GM10248 (cell line): ENCODE data around the gene SETDB2.

Source experiments
- CTCF ChIA-PET: fragments of 300-600 bp; sonication (Branson Sonifier 250); formaldehyde crosslinking; extraction: SDS; loops from one replicate; lab custom pipeline; 2021; ENCODE audit warnings: antibody characterized with exemption; lab: Yijun Ruan, JAX
- POLR2A ChIA-PET: fragments of 350-650 bp; sonication (Branson Sonifier 250); formaldehyde crosslinking; extraction: SDS; loops from one replicate; lab custom pipeline; 2020; ENCODE audit warnings: antibody characterized with exemption; lab: Yijun Ruan, JAX
- DNase-seq: peaks from one replicate; pipeline ENCODE4 v3.0.0; 2012; ENCODE audit errors: extremely low spot score
- TF ChIP-seq, protein P1 (sequence below): IDR thresholded peaks from 2 replicates; pipeline ENCODE4 v1.5.1; 2012; ENCODE audit warnings: mild to moderate bottlenecking, low read depth; ENCODE audit errors: extremely low read depth, missing control alignments, control extremely low read depth

SETDB2 gene

GRCh38 chr13:49466292-49466838 is 22.3 kb downstream of the SETDB2 start:
- CTCF ChIA-PET, result interaction anchor here (1.2 to 2.4 kb wide), 4 partner anchors 8 to 44 kb away, joined by 3 to 6 read pairs (median 4); no protein-coding TSS in a partner anchor
- no peak for DNase-seq
- POLR2A ChIA-PET, result no interaction called here
- TF ChIP-seq, protein P1, sequence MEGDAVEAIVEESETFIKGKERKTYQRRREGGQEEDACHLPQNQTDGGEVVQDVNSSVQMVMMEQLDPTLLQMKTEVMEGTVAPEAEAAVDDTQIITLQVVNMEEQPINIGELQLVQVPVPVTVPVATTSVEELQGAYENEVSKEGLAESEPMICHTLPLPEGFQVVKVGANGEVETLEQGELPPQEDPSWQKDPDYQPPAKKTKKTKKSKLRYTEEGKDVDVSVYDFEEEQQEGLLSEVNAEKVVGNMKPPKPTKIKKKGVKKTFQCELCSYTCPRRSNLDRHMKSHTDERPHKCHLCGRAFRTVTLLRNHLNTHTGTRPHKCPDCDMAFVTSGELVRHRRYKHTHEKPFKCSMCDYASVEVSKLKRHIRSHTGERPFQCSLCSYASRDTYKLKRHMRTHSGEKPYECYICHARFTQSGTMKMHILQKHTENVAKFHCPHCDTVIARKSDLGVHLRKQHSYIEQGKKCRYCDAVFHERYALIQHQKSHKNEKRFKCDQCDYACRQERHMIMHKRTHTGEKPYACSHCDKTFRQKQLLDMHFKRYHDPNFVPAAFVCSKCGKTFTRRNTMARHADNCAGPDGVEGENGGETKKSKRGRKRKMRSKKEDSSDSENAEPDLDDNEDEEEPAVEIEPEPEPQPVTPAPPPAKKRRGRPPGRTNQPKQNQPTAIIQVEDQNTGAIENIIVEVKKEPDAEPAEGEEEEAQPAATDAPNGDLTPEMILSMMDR, result no peak

- DNase-seq, result no peak
- ChIA-PET CTCF (interaction anchor here (1.5 to 2.3 kb wide), 2 partner anchors 13 to 28 kb away, joined by 3 to 5 read pairs; partner anchors contain the start of genes CAB39L and SETDB2), POLR2A (no interaction called here)
- TF ChIP-seq, protein P1, result no peak
Observed at GRCh38 chr13:49472186-49472585, 28.1 kb downstream of the SETDB2 start.

- TF ChIP-seq, protein P1, result no peak
- ChIA-PET CTCF (interaction anchor here (1.1 to 1.5 kb wide), 2 partner anchors 15 to 333 kb away, joined by 3 to 4 read pairs; no protein-coding TSS in a partner anchor), POLR2A (no interaction called here)
- DNase-seq, result no peak
Observed at GRCh38 chr13:49476529-49476928, 32.5 kb downstream of the SETDB2 start.

DNA sequence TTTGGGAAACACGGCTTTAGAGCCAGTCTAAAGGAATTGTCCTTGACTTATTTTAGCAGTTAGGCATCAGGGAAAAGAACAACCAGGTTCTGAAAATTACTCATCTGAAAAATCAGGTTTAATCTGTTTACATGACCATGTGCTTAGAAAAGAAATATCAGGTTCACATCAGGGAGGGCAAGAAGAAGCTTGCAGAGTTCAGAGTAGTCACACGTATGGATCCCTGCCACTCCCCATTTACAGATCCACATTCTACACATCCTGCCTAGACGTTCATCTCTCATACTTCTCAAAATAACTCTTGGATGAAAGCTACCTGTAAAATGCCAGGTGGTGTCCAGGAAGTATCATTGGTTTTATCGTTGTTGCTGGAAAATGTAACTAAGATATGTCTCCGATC is 37.7 kb downstream of the SETDB2 start:
- DNase-seq, result no peak
- TF ChIP-seq, protein P1, result no peak
- POLR2A ChIA-PET, result no interaction called here
- CTCF ChIA-PET, result interaction anchor here (0.7 kb wide), 1 partner anchor 23 kb away, joined by 3 read pairs; no protein-coding TSS in a partner anchor

- ChIA-PET CTCF (no interaction called here), POLR2A (no interaction called here)
- TF ChIP-seq, protein P1, result no peak
- DNase-seq, result no peak
Observed at GRCh38 chr13:49488563-49488962, 44.5 kb downstream of the SETDB2 start.

GRCh38 chr13:49494645-49495044 is 50.6 kb downstream of the SETDB2 start:
- no peak for DNase-seq
- ChIA-PET CTCF (interaction anchor here (1.4 to 1.9 kb wide), 3 partner anchors 10 to 55 kb away, joined by 3 to 6 read pairs (median 4); no protein-coding TSS in a partner anchor), POLR2A (interaction anchor here (0.7 kb wide), 1 partner anchor 9 kb away, joined by 6 read pairs; no protein-coding TSS in a partner anchor)
- TF ChIP-seq, protein P1, result peak; percentile 15
